ENCODE data around the gene SLC25A26. TPM values are rescaled to one million over a fixed set of nuclear protein-coding genes. Genes with fewer than 3 reads are reported as not detected.

SLC25A26 gene
- total and polyA plus RNA-seq, 2 of the 13 experiments (the other 11 are each of a cell fraction or from before 2014, with no cell fraction given): 23.1 to 32.7 TPM

DNA sequence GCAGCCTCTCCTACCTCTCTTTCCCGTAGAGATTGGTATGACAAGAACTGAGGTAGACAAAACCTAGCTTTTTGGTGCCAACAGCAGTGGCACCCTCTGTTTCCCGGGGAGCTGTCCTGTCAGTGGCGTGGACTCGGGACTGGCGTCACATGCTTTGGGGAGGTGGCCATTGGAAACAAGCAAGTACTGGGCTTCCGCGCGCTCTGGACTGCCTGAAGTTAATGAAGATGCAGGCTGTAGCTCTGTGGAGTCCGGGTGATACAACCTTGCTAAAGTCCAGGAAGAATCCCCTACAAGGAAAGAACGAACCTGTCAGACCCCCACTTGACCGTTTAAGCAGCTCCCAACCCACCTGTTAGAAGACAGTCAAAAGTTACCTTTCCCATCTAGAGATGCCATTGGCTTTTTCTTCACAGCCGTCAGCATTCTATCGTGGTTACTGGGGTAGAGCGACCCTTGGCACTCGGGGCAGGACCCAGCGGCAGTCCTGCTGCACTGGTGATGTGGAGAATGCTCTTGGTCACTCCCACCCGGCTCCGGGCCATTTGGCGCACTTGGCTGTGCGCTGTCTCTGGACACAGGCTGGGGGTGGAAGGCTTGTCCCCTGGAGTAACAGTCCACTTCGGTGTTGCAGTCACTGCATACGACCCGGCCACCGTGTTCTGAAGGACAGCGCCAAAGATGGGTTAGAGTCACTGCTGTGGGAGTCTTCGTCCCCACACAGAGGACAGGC is 159.6 kb downstream of the SLC25A26 start:
- DNase-seq (ENCODE audit: low spot score) (no peak), ATAC-seq (no peak), FAIRE-seq (no peak)
- CTCF ChIA-PET (ENCODE audit: low intra/inter-chr PET ratio, low total read pairs): no interaction called here
- no peaks in the 10 kb centered on the region for H3K27me3 ChIP-seq (ENCODE audit: control insufficient read depth in 1 of 2, insufficient read depth in 2 of 2, low read length in 2 of 2)
- WGBS (ENCODE audit: low lambda C conversion rate): 94% methylated on average over 12 of the region's 26 CpGs
- BruUV-seq (replicated peaks): no TSS peak
- H3K9me3 ChIP-seq (ENCODE audit: low read length): no peaks in the 10 kb centered on the region
- H3K4me3 ChIP-seq (replicated peaks in 1 of 3; ENCODE audit: insufficient read depth in 1 of 3, low read depth in 2 of 3, low read length in 3 of 3): no peak overlapping the region
- H2AFZ ChIP-seq (ENCODE audit: low read length): no peak overlapping the region
- H3K4me1 ChIP-seq (ENCODE audit: insufficient read depth, low read length): peaks cover 18% of the 10 kb centered on the region
- no peak overlapping the region for H3K9ac ChIP-seq (ENCODE audit: insufficient read depth, low read depth, low read length)
- intact Hi-C loops (cut with micrococcal nuclease; ENCODE audit: unreplicated experiment) (no loop called here), in situ Hi-C loops (cut with HindIII; ENCODE audit: extremely low pct_ligation_motif_present, low pct_unique_long_range_greater_than_20kb) (loop anchor here (10.0 kb wide), 1 partner anchor 106 kb away; no protein-coding TSS in a partner anchor)
- H3K4me2 ChIP-seq (ENCODE audit: low read depth, low read length): no peak overlapping the region
- no peaks in the 10 kb centered on the region for H4K20me1 ChIP-seq (ENCODE audit: insufficient read depth, low read length)
- POLR2A ChIA-PET: no interaction called here
- H3K36me3 ChIP-seq (replicated peaks in 1 of 2; ENCODE audit: control insufficient read depth in 1 of 2, insufficient read depth in 2 of 2, low read length in 2 of 2): peaks cover 37 to 83% of the 10 kb centered on the region in 2 experiments
- no peak overlapping the region for H3K27ac ChIP-seq (ENCODE audit: extremely low read length, insufficient read depth, low read length)
- no peaks in the 10 kb centered on the region for H3K79me2 ChIP-seq (ENCODE audit: insufficient read depth, low read length)
- TF ChIP-seq SSRP1 (CRISPR knock-in tag; IDR thresholded peaks at IDR 0.05): no peak
- no peak for TF ChIP-seq HNRNPUL1 (IDR thresholded peaks at IDR 0.05; ENCODE audit: low read depth, low read length)
- no peak for TF ChIP-seq HMG20B (CRISPR knock-in tag; conservative IDR thresholded peaks at IDR 0.05)
- TF ChIP-seq, protein P1, sequence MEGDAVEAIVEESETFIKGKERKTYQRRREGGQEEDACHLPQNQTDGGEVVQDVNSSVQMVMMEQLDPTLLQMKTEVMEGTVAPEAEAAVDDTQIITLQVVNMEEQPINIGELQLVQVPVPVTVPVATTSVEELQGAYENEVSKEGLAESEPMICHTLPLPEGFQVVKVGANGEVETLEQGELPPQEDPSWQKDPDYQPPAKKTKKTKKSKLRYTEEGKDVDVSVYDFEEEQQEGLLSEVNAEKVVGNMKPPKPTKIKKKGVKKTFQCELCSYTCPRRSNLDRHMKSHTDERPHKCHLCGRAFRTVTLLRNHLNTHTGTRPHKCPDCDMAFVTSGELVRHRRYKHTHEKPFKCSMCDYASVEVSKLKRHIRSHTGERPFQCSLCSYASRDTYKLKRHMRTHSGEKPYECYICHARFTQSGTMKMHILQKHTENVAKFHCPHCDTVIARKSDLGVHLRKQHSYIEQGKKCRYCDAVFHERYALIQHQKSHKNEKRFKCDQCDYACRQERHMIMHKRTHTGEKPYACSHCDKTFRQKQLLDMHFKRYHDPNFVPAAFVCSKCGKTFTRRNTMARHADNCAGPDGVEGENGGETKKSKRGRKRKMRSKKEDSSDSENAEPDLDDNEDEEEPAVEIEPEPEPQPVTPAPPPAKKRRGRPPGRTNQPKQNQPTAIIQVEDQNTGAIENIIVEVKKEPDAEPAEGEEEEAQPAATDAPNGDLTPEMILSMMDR (CRISPR knock-in tag; IDR thresholded peaks at IDR 0.05): no peak
- no peak for TF ChIP-seq NCOR1 (IDR thresholded peaks at IDR 0.05; ENCODE audit: borderline replicate concordance, low read length)
- TF ChIP-seq, protein P2, sequence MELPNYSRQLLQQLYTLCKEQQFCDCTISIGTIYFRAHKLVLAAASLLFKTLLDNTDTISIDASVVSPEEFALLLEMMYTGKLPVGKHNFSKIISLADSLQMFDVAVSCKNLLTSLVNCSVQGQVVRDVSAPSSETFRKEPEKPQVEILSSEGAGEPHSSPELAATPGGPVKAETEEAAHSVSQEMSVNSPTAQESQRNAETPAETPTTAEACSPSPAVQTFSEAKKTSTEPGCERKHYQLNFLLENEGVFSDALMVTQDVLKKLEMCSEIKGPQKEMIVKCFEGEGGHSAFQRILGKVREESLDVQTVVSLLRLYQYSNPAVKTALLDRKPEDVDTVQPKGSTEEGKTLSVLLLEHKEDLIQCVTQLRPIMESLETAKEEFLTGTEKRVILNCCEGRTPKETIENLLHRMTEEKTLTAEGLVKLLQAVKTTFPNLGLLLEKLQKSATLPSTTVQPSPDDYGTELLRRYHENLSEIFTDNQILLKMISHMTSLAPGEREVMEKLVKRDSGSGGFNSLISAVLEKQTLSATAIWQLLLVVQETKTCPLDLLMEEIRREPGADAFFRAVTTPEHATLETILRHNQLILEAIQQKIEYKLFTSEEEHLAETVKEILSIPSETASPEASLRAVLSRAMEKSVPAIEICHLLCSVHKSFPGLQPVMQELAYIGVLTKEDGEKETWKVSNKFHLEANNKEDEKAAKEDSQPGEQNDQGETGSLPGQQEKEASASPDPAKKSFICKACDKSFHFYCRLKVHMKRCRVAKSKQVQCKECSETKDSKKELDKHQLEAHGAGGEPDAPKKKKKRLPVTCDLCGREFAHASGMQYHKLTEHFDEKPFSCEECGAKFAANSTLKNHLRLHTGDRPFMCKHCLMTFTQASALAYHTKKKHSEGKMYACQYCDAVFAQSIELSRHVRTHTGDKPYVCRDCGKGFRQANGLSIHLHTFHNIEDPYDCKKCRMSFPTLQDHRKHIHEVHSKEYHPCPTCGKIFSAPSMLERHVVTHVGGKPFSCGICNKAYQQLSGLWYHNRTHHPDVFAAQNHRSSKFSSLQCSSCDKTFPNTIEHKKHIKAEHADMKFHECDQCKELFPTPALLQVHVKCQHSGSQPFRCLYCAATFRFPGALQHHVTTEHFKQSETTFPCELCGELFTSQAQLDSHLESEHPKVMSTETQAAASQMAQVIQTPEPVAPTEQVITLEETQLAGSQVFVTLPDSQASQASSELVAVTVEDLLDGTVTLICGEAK (IDR thresholded peaks at IDR 0.05): no peak
- TF ChIP-seq, protein P2 (CRISPR knock-in tag; IDR thresholded peaks at IDR 0.05): no peak
- TF ChIP-seq, protein P3, sequence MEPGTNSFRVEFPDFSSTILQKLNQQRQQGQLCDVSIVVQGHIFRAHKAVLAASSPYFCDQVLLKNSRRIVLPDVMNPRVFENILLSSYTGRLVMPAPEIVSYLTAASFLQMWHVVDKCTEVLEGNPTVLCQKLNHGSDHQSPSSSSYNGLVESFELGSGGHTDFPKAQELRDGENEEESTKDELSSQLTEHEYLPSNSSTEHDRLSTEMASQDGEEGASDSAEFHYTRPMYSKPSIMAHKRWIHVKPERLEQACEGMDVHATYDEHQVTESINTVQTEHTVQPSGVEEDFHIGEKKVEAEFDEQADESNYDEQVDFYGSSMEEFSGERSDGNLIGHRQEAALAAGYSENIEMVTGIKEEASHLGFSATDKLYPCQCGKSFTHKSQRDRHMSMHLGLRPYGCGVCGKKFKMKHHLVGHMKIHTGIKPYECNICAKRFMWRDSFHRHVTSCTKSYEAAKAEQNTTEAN (CRISPR knock-in tag; conservative IDR thresholded peaks at IDR 0.05): no peak
- no peak for TF ChIP-seq ZNF569 (CRISPR knock-in tag; IDR thresholded peaks at IDR 0.05; ENCODE audit: borderline replicate concordance)
- no peak for TF ChIP-seq FLYWCH1 (CRISPR knock-in tag; IDR thresholded peaks at IDR 0.05)
- no peak for TF ChIP-seq WIZ (CRISPR knock-in tag; IDR thresholded peaks at IDR 0.05)
- no peak for TF ChIP-seq ZNF496 (CRISPR knock-in tag; IDR thresholded peaks at IDR 0.05; ENCODE audit: insufficient replicate concordance)
